Brain microvascular endothelial cell (primary cell): ENCODE measurements around the gene OR11G2.
"Not testable (repeated sequence)": the region's sequence is repeated elsewhere in the genome, so short reads cannot be mapped to it uniquely, and the experiment has no call there.

Source experiments
- DNase-seq: peaks from one replicate; pipeline ENCODE4 v3.0.0-alpha.2; 2020
- H3K27ac ChIP-seq: fragments of 250-450 bp; sonication (Bioruptor Pico); 2 replicates; pipeline ENCODE4 v1.5.1; 2020; ENCODE audit warnings: mild to moderate bottlenecking, moderate library complexity
- H3K27me3 ChIP-seq: fragments of 250-450 bp; sonication (Bioruptor Pico); replicated peaks from 2 replicates; pipeline ENCODE4 v1.5.1; 2020; ENCODE audit warnings: mild to moderate bottlenecking
- H3K36me3 ChIP-seq: fragments of 250-450 bp; sonication (Bioruptor Pico); replicated peaks from 2 replicates; pipeline ENCODE4 v1.5.1; 2020; ENCODE audit warnings: mild to moderate bottlenecking
- H3K4me3 ChIP-seq: 2 replicates; pipeline ENCODE4 v1.5.1; 2011; ENCODE audit warnings: low read depth, mild to moderate bottlenecking, control low read depth, low read length, moderate library complexity
- CTCF ChIP-seq: IDR thresholded peaks from 2 replicates; pipeline ENCODE4 v1.5.1; 2011; ENCODE audit warnings: low read depth, mild to moderate bottlenecking, moderate library complexity, low read length, control low read depth, inconsistent platforms; ENCODE audit errors: missing control alignments
- in situ Hi-C: cut with HindIII; loops from 2 replicates; pipeline ENCODE4 v1.10.0; 2017; ENCODE audit warnings: low sequenced_read_pairs, low pct_ligation_motif_present

The OR11G2 gene

GRCh38 chr14:20209595-20209994, 18.9 kb downstream of the OR11G2 start:
- Histone ChIP-seq H3K4me3 (no peak overlapping the region), H3K36me3 (no peaks in the 10 kb centered on the region), H3K27me3 (no peaks in the 10 kb centered on the region), H3K27ac (no peak overlapping the region)
- no peak for TF ChIP-seq CTCF
- DNase-seq, result no peak
- in situ Hi-C loops, result no loop called here

- in situ Hi-C loops, H3K27me3 ChIP-seq, H3K27ac ChIP-seq, H3K36me3 ChIP-seq, DNase-seq, H3K4me3 ChIP-seq: not testable (repeated sequence)
Observed at GRCh38 chr14:20212406-20212805, 21.7 kb downstream of the OR11G2 start.

GRCh38 chr14:20215196-20215595, 24.5 kb downstream of the OR11G2 start:
- no peak for TF ChIP-seq CTCF
- Histone ChIP-seq H3K27me3 (no peaks in the 10 kb centered on the region), H3K4me3 (no peak overlapping the region), H3K36me3 (no peaks in the 10 kb centered on the region), H3K27ac (no peak overlapping the region)
- DNase-seq, result no peak
- in situ Hi-C loops, result no loop called here

- Histone ChIP-seq H3K36me3 (no peaks in the 10 kb centered on the region), H3K27me3 (no peaks in the 10 kb centered on the region), H3K4me3 (no peak overlapping the region), H3K27ac (no peak overlapping the region)
- in situ Hi-C loops, result no loop called here
- no peak for DNase-seq
- no peak for TF ChIP-seq CTCF
Observed at GRCh38 chr14:20219033-20219432, 28.3 kb downstream of the OR11G2 start.

- DNase-seq, result no peak
- Histone ChIP-seq H3K27me3 (no peaks in the 10 kb centered on the region), H3K4me3 (no peak within 1 kb of the TSS), H3K27ac (no peak within 1 kb of the TSS), H3K36me3 (no peaks in the 10 kb centered on the region)
- no peak for TF ChIP-seq CTCF
- in situ Hi-C loops, result no loop called here
Observed at GRCh38 chr14:20223410-20223809, 32.7 kb downstream of the OR11G2 start, which contains the start of gene OR11H6. Gene OR11H6 (plus strand): TSS chr14:20223710. CDS start chr14:20223710, 0 bp downstream.

GRCh38 chr14:20228681-20229080, 38.0 kb downstream of the OR11G2 start, which contains the start of gene OR11H7:
Gene OR11H7 (plus strand): TSS chr14:20228981.
- Histone ChIP-seq H3K27ac (no peak within 1 kb of the TSS), H3K36me3 (no peaks in the 10 kb centered on the region), H3K27me3 (no peaks in the 10 kb centered on the region), H3K4me3 (no peak within 1 kb of the TSS)
- TF ChIP-seq CTCF, result no peak
- in situ Hi-C loops, result no loop called here
- no peak for DNase-seq

- in situ Hi-C loops, DNase-seq, H3K27me3 ChIP-seq, H3K27ac ChIP-seq, H3K36me3 ChIP-seq, H3K4me3 ChIP-seq: not testable (repeated sequence)
Observed at GRCh38 chr14:20235415-20235814, 44.7 kb downstream of the OR11G2 start.
